ENCODE results near the gene ATAT1.

GRCh38 chr6:30686009-30686907 lies 59.6 kb downstream of the ATAT1 start, which contains the start of gene PPP1R18:
- no peak for TF ChIP-seq CTCF (IDR thresholded peaks at IDR 0.05)
- TF ChIP-seq EP300 (IDR thresholded peaks at IDR 0.05), result no peak
- TF ChIP-seq POLR2AphosphoS5 (IDR thresholded peaks at IDR 0.05), result peak in 1 of 3 donors; percentile 43
- TF ChIP-seq POLR2A (IDR thresholded peaks at IDR 0.05), result no peak

All from stomach (tissue), 4 donors.